Caki2 (cell line): Measurements from ENCODE around the gene GALNT12. TPM values are rescaled to one million over a fixed set of nuclear protein-coding genes. Genes with fewer than 3 reads are reported as not detected.

Experiments
- DNase-seq: peaks from one replicate; pipeline ENCODE4 v3.0.0-alpha.2; 2015; ENCODE audit warnings: low read depth
- in situ Hi-C: cut with HindIII; loops from 2 replicates; pipeline ENCODE4 v1.10.0; 2016; ENCODE audit warnings: low sequenced_read_pairs, low pct_unique_long_range_greater_than_20kb, mixed read lengths
- total RNA-seq: library from RNA; depleted of rRNA; stranded (reverse); fragments of >200 nt; shearing (Covaris generic); gene quantifications from 2 replicates; pipeline ENCODE4 v1.2.3, GENCODE V29; 2014; ENCODE audit warnings: low replicate concordance

The GALNT12 gene
- total RNA-seq, 1 experiment from 2014 or later, result 75.9 TPM

- in situ Hi-C loops, result no loop called here
- DNase-seq, result no peak
These were observed 27.3 kb upstream of the GALNT12 start for GRCh38 chr9:98780059-98780749.

- in situ Hi-C loops, result no loop called here
- peak; percentile 90 for DNase-seq
These were observed 25.7 kb upstream of the GALNT12 start for GRCh38 chr9:98781588-98782383.

GRCh38 chr9:98783518-98784226, 23.8 kb upstream of the GALNT12 start:
- no peak for DNase-seq
- in situ Hi-C loops, result no loop called here

- in situ Hi-C loops, result no loop called here
- no peak for DNase-seq
These were observed 22.4 kb upstream of the GALNT12 start for GRCh38 chr9:98784831-98785806.

- no peak for DNase-seq
- in situ Hi-C loops, result no loop called here
These were observed 20.5 kb upstream of the GALNT12 start for GRCh38 chr9:98786750-98787510.

GRCh38 chr9:98787766-98788335, 19.6 kb upstream of the GALNT12 start:
- DNase-seq, result no peak
- in situ Hi-C loops, result no loop called here

GRCh38 chr9:98789483-98790133, 17.9 kb upstream of the GALNT12 start:
- no peak for DNase-seq
- in situ Hi-C loops, result no loop called here

GRCh38 chr9:98790134-98790841, 17.2 kb upstream of the GALNT12 start:
- in situ Hi-C loops, result no loop called here
- no peak for DNase-seq

GRCh38 chr9:98790842-98791607, 16.4 kb upstream of the GALNT12 start:
- DNase-seq, result peak; percentile 93
- in situ Hi-C loops, result no loop called here

- DNase-seq, result peak; percentile 84
- in situ Hi-C loops, result no loop called here
These were observed 15.6 kb upstream of the GALNT12 start for GRCh38 chr9:98791608-98792490.

GRCh38 chr9:98793031-98793430, 14.4 kb upstream of the GALNT12 start:
- no peak for DNase-seq
- in situ Hi-C loops, result no loop called here

GRCh38 chr9:98794802-98795201, 12.7 kb upstream of the GALNT12 start:
- in situ Hi-C loops, result no loop called here
- no peak for DNase-seq

GRCh38 chr9:98795295-98795955, 12.0 kb upstream of the GALNT12 start:
- in situ Hi-C loops, result no loop called here
- no peak for DNase-seq

GRCh38 chr9:98795970-98796363, 11.5 kb upstream of the GALNT12 start:
- in situ Hi-C loops, result no loop called here
- DNase-seq, result no peak
